Endothelial cell of umbilical vein (primary cell): ENCODE results near the gene LRRC23. TPM values are rescaled to one million over a fixed set of nuclear protein-coding genes. Genes with fewer than 3 reads are reported as not detected.

ENCODE experiments used
- BruUV-seq: library from RNA; stranded (reverse); fragments of 400-500 nt; replicated peaks from 2 replicates; lab custom pipeline; 2021; lab: Mats Ljungman, UMichigan
- CTCF ChIA-PET: fragments of 300-600, 350-600 bp; sonication (Branson Sonifier 250); formaldehyde crosslinking; loops from one replicate; lab custom pipeline; 2021; ENCODE audit warnings: antibody characterized with exemption, inconsistent platforms; lab: Charles Lee
- POLR2A ChIA-PET: fragments of 300-600, 350-600 bp; sonication (Branson Sonifier 250); formaldehyde crosslinking; loops from one replicate; lab custom pipeline; 2021; ENCODE audit warnings: antibody characterized with exemption, inconsistent platforms; lab: Charles Lee
- DNase-seq: peaks from one replicate; pipeline ENCODE4 v3.0.0-alpha.2; 2011; ENCODE audit warnings: low read depth, low spot score
- FAIRE-seq: peaks from 2 replicates; lab custom pipeline; 2011; peaks lifted over from hg19 to GRCh38; lab: Jason Lieb, UNC
- H2AFZ ChIP-seq: 2 replicates; pipeline ENCODE4 v1.6.0; 2012; ENCODE audit warnings: low read depth, low read length, control low read depth, inconsistent platforms
- H3K27ac ChIP-seq: 2 replicates; pipeline ENCODE4 v1.5.1; 2011; ENCODE audit warnings: low read depth, mild to moderate bottlenecking, control low read depth, low read length, moderate library complexity; ENCODE audit not compliant: insufficient read depth
- H3K27me3 ChIP-seq, 2 experiments: 2 replicates each; pipeline versions ENCODE4 v1.6.0 to v1.6.1; 2011; ENCODE audit warnings: low read length in 2 of 2, mixed read lengths in 1 of 2; ENCODE audit not compliant: control insufficient read depth in 2 of 2, insufficient read depth in 2 of 2
- H3K36me3 ChIP-seq, 2 experiments: 2 replicates in 1 of 2; 3 replicates in 1 of 2; pipeline ENCODE4 v1.5.1; 2011; ENCODE audit warnings: low read length in 2 of 2, mild to moderate bottlenecking in 1 of 2, moderate library complexity in 1 of 2; ENCODE audit not compliant: control insufficient read depth in 2 of 2, insufficient read depth in 2 of 2; ENCODE audit errors: extremely low read depth in 1 of 2
- H3K4me1 ChIP-seq: 3 replicates; pipeline ENCODE4 v1.5.1; 2011; ENCODE audit warnings: mild to moderate bottlenecking, low read length; ENCODE audit not compliant: control insufficient read depth, insufficient read depth; ENCODE audit errors: extremely low read depth
- H3K4me2 ChIP-seq: 2 replicates; pipeline ENCODE4 v1.6.1; 2011; ENCODE audit warnings: low read length, control low read depth, mixed read lengths; ENCODE audit not compliant: insufficient read depth
- H3K4me3 ChIP-seq, 3 experiments: fragments of 200-600 bp in 1 of 3; sonication (generic), shearing (Covaris generic) in 1 of 3; replicated peaks in 1 of 3; 2 replicates each; pipeline ENCODE4 v1.5.1; 2011 to 2016; ENCODE audit warnings: control low read depth in 3 of 3, low read length in 3 of 3, mild to moderate bottlenecking in 2 of 3, inconsistent platforms in 1 of 3, low read depth in 1 of 3, moderate library complexity in 1 of 3; ENCODE audit not compliant: insufficient read depth in 1 of 3
- H3K79me2 ChIP-seq: 2 replicates; pipeline ENCODE4 v1.6.0; 2012; ENCODE audit warnings: low read length, inconsistent platforms; ENCODE audit not compliant: control insufficient read depth, insufficient read depth
- H3K9ac ChIP-seq: replicated peaks from 2 replicates; pipeline ENCODE3; 2011; ENCODE audit warnings: low read length, control low read depth; ENCODE audit not compliant: insufficient read depth; ENCODE audit errors: extremely low read depth
- H3K9me1 ChIP-seq: replicated peaks from 3 replicates; pipeline ENCODE4 v1.6.0; 2011; ENCODE audit warnings: mild to moderate bottlenecking, low read length; ENCODE audit not compliant: control insufficient read depth, insufficient read depth; ENCODE audit errors: extremely low read depth
- H3K9me3 ChIP-seq: replicated peaks from 2 replicates; pipeline ENCODE4 v1.5.1; 2012; ENCODE audit warnings: low read length, inconsistent platforms; ENCODE audit not compliant: control insufficient read depth, insufficient read depth
- H4K20me1 ChIP-seq: replicated peaks from 2 replicates; pipeline ENCODE3; 2011; ENCODE audit warnings: mild to moderate bottlenecking, low read length; ENCODE audit not compliant: control insufficient read depth, insufficient read depth; ENCODE audit errors: extremely low read depth
- CTCF ChIP-seq, 2 donors: IDR thresholded peaks; 1 replicate in 1 of 2; 2 replicates in 1 of 2; pipeline ENCODE4 v1.5.1; 2011; ENCODE audit warnings: low read length in 2 of 2, mild to moderate bottlenecking in 2 of 2, moderate library complexity in 2 of 2, control low read depth in 1 of 2, inconsistent platforms in 1 of 2, low read depth in 1 of 2; ENCODE audit not compliant: insufficient read depth in 1 of 2; ENCODE audit errors: extremely low read depth in 1 of 2
- EZH2 ChIP-seq: IDR thresholded peaks from 2 replicates; pipeline ENCODE4 v1.6.1; 2012; ENCODE audit warnings: borderline replicate concordance, low read depth, mild to moderate bottlenecking, moderate library complexity, low read length, inconsistent platforms; ENCODE audit not compliant: severe bottlenecking
- FOS ChIP-seq: IDR thresholded peaks from 2 replicates; pipeline ENCODE4 v1.6.1; 2011; ENCODE audit warnings: mild to moderate bottlenecking, low read length, moderate library complexity, borderline replicate concordance; ENCODE audit not compliant: insufficient read depth
- GATA2 ChIP-seq: IDR thresholded peaks from 2 replicates; pipeline ENCODE4 v1.7.0; 2011; ENCODE audit warnings: low read depth, mild to moderate bottlenecking, moderate library complexity, mixed read lengths, low read length; ENCODE audit not compliant: insufficient read length, insufficient read depth
- JUN ChIP-seq: IDR thresholded peaks from 2 replicates; pipeline ENCODE4 v1.6.1; 2011; ENCODE audit warnings: borderline replicate concordance, low read depth; ENCODE audit not compliant: insufficient read length, insufficient read depth
- MAX ChIP-seq: IDR thresholded peaks from 2 replicates; pipeline ENCODE4 v1.6.1; 2011; ENCODE audit not compliant: insufficient read depth, insufficient read length
- MYC ChIP-seq: IDR thresholded peaks from one replicate; pipeline ENCODE4 v1.6.1; 2011; ENCODE audit warnings: mild to moderate bottlenecking, low read depth, low read length
- POLR2A ChIP-seq: IDR thresholded peaks from 2 replicates; pipeline ENCODE4 v1.6.1; 2012; ENCODE audit warnings: low read depth, mild to moderate bottlenecking, control low read depth, low read length
- POLR2AphosphoS5 ChIP-seq: IDR thresholded peaks from 2 replicates; pipeline ENCODE4 v1.6.1; 2012; ENCODE audit warnings: low read depth, mild to moderate bottlenecking, control low read depth, low read length, moderate library complexity; ENCODE audit not compliant: insufficient read depth
- dilution Hi-C: fragments of 300-500 bp; cut with MboI; formaldehyde crosslinking; loops from one replicate; pipeline ENCODE4 v1.15.0; 2019; ENCODE audit warnings: low sequenced_read_pairs; ENCODE audit not compliant: extremely low pct_ligation_motif_present
- intact Hi-C: fragments of 100-400 bp; cut with micrococcal nuclease; formaldehyde crosslinking; loops from one replicate; pipeline ENCODE4 v1.10.0; 2022
- polyA plus RNA-seq, 4 experiments: library from polyadenylated mRNA; depleted of rRNA in 3 of 4; stranded (reverse) in 3 of 4; unstranded in 1 of 4; fragments of >200 nt; gene quantifications; 2 replicates each; pipeline versions ENCODE4 v1.2.1 to v1.2.3, GENCODE V29; 2011 to 2012; ENCODE audit warnings: missing spikeins in 1 of 4
- total RNA-seq: library from RNA; stranded (reverse); gene quantifications from 2 replicates; pipeline ENCODE4 v1.2.3, GENCODE V29; 2021

LRRC23 gene
- total and polyA plus RNA-seq, 2 donors (not counting 3 experiments of a cell fraction or from before 2014, with no cell fraction given) = 3.1 to 3.5 TPM

- dilution Hi-C loops = no loop called here
- FAIRE-seq = peak; percentile 99
Measured at GRCh38 chr12:6925540-6926279, 21.1 kb downstream of the LRRC23 start.

More at GRCh38 chr12:6925540-6926279, 21.1 kb downstream of the LRRC23 start:
- Histone ChIP-seq H3K4me3 (peak overlapping the region in 2 of 3 experiments; percentile 14 to 18), H3K9me1 (no peaks in the 10 kb centered on the region), H3K9ac (peak overlapping the region; percentile 37), H3K4me2 (peak overlapping the region; percentile 81), H3K79me2 (peaks cover 38% of the 10 kb centered on the region), H3K36me3 (no peaks in the 10 kb centered on the region), H3K4me1 (peaks cover 45% of the 10 kb centered on the region), H3K27ac (peak overlapping the region; percentile 72), H4K20me1 (peaks cover under 1% of the 10 kb centered on the region), H3K9me3 (no peaks in the 10 kb centered on the region), H2AFZ (peak overlapping the region; percentile 24), H3K27me3 (no peaks in the 10 kb centered on the region)
- CTCF ChIA-PET = interaction anchor here (0.7 to 4.3 kb wide), 23 partner anchors 8 to 219 kb away, joined by 3 to 94 read pairs (median 6); partner anchors contain the start of genes C12orf57, C1RL, CDCA3 and ENO2
- no peak for TF ChIP-seq CTCF (IDR thresholded peaks at IDR 0.05; ENCODE audit: extremely low read depth in 1 of 2, insufficient read depth in 1 of 2, low read depth in 1 of 2, low read length in 2 of 2)
- no peak for TF ChIP-seq MAX
- TF ChIP-seq POLR2AphosphoS5 = peak; percentile 43
- no peak for TF ChIP-seq EZH2
- TF ChIP-seq GATA2 = no peak
- TF ChIP-seq POLR2A = peak; percentile 32
- peak; percentile 87 for TF ChIP-seq JUN
- peak; percentile 88 for TF ChIP-seq FOS
- TF ChIP-seq MYC = no peak
- BruUV-seq = no TSS peak
- peak; percentile 80 for DNase-seq
- intact Hi-C loops = no loop called here
- POLR2A ChIA-PET = interaction anchor here (0.8 to 2.3 kb wide), 9 partner anchors 8 to 173 kb away, joined by 3 to 24 read pairs (median 3); partner anchors contain the start of genes C12orf57, MLF2, RNU7-1 and SPSB2
